Activated naive CD4-positive, alpha-beta T cell treated with anti-CD3 and anti-CD28 coated beads, Interleukin-2, amount 50 U/mL, for 24 hours (primary cell): ENCODE measurements around the gene TTC34.
A peak's percentile ranks its signal among the peaks of the same experiment; 100 is the strongest.

Experiments used
- H3K27ac Mint-ChIP-seq: one replicate; pipeline ENCODE4 v1.8.0; 2021; ENCODE audit warnings: mild to moderate bottlenecking, mixed read lengths
- H3K27me3 Mint-ChIP-seq: one replicate; pipeline ENCODE4 v1.8.0; 2021; ENCODE audit warnings: mixed read lengths
- H3K36me3 Mint-ChIP-seq: one replicate; pipeline ENCODE4 v1.8.0; 2021; ENCODE audit warnings: mixed read lengths
- H3K4me1 Mint-ChIP-seq: one replicate; pipeline ENCODE4 v1.8.0; 2021; ENCODE audit warnings: mixed read lengths
- H3K4me3 Mint-ChIP-seq: one replicate; pipeline ENCODE4 v1.8.0; 2021; ENCODE audit warnings: mild to moderate bottlenecking, mixed read lengths
- H3K9me3 Mint-ChIP-seq: one replicate; pipeline ENCODE4 v1.8.0; 2021; ENCODE audit warnings: mixed read lengths

TTC34 gene

DNA sequence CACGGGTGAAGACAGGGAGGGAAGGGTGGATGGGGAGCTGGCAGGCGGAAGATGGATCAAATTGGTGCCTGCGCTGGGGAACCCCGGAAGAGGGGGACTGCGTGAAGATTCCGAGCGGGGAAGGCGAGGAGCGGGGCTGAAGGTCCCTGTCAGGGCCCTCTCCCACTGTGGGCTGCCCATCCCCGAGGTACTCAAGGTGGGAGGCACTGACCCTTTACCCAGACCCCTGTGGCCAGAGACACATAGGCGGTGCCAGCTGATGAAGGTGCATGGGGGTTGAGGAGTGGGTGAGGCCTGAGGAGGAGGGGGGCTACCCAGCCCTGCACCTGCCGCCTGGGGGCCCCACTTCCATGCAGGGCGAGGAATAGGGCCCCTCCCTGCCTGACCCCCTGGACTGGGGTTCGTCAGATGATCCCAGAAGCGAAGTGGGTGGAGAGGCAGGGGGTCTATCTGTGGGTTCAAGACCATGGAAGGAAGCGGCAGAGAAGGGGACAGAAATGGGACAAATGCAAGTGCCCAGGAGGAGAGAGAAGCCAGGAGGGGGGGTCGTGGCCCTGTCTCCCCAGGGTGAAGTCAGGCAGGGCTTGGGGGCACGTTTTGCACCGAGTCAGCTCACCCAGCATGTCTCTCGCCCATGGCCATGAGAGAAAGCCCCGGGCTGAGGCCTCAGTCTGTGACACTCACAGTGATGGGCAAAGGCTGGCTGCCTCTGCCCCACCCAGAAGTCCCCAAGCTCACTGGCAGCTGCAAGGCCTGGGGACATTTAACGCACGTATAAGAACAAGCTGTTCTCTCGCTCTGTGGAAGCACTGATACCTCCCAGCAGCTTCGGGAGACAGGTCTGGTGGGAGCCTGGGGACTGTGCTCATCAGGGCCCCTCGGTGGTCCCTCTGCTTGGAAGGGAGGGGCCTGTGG is 161.6 kb downstream of the TTC34 start:
- Mint-ChIP-seq H3K4me3 (no peak overlapping the region), H3K27ac (no peak overlapping the region), H3K9me3 (no peaks in the 10 kb centered on the region), H3K36me3 (no peaks in the 10 kb centered on the region), H3K27me3 (no peaks in the 10 kb centered on the region), H3K4me1 (peaks cover 16% of the 10 kb centered on the region)

DNA sequence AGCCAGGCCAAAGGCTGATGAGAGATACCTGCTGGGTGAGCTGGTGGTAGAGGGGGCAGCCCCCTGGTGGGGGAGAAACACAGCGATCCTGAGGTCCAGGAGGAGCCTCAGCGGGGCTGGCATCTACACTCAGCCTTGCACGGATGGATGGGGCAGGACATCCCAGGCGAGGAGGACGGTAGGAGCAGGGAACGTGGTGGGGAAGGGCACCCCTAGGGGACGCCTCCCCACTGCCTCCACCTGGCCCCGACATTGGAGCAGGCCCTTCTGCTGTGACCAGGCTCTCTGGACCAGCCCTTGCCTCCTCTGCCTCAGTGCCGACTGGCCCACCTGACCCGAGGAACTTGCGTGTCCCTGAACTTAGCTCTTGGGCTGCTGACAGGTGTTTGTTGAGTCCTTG is 162.3 kb downstream of the TTC34 start:
- Mint-ChIP-seq H3K4me1 (peaks cover 16% of the 10 kb centered on the region), H3K27ac (no peak overlapping the region), H3K4me3 (no peak overlapping the region), H3K36me3 (no peaks in the 10 kb centered on the region), H3K9me3 (no peaks in the 10 kb centered on the region), H3K27me3 (no peaks in the 10 kb centered on the region)

DNA sequence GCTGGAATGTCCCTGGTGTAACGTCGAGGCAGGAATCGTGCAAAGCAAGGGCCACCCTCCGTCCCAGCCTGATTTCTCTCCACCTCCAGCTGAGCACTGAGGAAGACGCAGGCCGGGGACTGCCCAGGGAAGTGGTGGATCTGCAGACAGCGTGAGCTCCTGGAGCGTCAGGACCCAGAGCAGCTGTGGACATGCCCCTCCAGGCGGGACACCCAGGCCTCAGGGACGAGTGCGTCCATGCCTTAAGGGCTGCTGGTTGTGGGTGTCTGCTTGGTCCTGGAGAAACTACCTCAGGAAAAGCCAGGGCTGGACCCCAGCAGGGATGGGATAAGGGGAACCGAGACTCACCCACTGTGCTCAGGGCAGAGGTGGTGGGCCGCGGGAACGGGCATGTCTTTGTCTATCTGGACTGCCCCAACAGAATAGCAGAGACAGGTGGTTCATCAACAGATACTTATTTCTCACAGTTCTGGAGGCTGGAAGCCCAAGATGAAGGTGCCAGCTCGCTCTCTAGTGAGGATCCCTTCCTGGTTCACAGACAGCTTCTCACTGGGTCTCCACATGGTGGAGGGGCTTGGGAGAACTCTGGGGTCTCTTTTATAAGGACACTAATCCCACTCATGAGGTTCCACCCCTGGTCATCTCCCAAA is 162.9 kb downstream of the TTC34 start:
- Mint-ChIP-seq H3K4me1 (peaks cover 12% of the 10 kb centered on the region), H3K27me3 (no peaks in the 10 kb centered on the region), H3K36me3 (no peaks in the 10 kb centered on the region), H3K4me3 (no peak overlapping the region), H3K27ac (peak overlapping the region; percentile 59), H3K9me3 (no peaks in the 10 kb centered on the region)

DNA sequence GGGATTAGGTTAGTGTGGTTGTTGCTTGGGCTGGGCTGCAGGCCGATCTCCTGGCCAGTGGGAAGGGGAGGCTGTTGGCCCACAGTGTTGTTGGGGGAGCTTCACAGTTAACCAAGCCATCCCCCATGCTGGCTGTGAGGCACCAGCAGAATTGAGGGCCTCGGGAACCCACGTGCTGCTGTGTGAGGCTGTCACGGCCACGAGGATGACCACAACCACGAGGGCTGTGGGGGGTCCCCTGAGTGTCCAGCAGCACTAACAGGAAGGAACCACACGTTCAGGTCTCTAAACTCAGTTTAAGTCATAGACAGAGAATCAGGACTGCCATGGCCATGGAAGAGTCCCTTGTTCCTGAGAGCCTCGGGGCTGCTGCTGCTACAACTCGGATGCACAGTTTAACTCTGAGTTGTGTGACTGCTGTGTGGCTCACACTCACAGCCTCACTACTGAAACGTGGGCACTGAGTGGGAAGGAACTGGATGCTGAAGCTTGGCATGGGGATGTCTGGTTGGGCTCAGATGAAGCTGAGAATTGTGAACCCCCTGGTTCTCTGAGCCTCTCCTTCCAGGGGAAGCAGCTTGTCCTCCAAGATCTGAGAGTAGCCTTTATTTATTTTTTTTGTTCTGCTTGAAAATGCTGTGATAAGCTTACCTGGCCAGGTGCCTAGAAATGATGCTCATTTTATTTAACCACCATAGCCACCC is 163.9 kb downstream of the TTC34 start:
- H3K4me3 Mint-ChIP-seq: no peak overlapping the region
- H3K27me3 Mint-ChIP-seq: no peaks in the 10 kb centered on the region
- no peaks in the 10 kb centered on the region for H3K9me3 Mint-ChIP-seq
- no peak overlapping the region for H3K27ac Mint-ChIP-seq
- H3K4me1 Mint-ChIP-seq: peaks cover 10% of the 10 kb centered on the region
- no peaks in the 10 kb centered on the region for H3K36me3 Mint-ChIP-seq

DNA sequence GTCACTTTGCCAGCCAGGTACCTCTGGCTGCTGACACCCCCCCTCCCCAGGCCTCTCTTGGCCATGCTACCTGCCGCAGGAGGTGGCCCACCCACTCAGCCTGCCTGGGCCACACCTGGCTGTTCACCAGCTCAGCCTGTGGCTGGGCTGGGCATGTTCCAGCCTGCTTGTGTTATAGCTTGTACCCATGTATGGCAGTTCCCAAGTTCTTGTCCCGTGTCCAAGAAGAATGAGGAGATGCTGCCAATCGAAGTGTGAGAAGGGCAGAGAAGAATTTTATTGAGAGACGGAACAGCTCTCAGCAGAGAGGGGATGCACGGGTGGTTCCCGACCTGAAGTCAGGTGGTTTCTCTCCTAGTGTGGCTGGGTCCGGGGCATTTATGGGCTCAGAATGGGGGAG is 164.8 kb downstream of the TTC34 start:
- H3K27me3 Mint-ChIP-seq: peaks cover under 1% of the 10 kb centered on the region
- no peak overlapping the region for H3K27ac Mint-ChIP-seq
- no peak overlapping the region for H3K4me3 Mint-ChIP-seq
- peaks cover 4% of the 10 kb centered on the region for H3K4me1 Mint-ChIP-seq
- no peaks in the 10 kb centered on the region for H3K9me3 Mint-ChIP-seq
- no peaks in the 10 kb centered on the region for H3K36me3 Mint-ChIP-seq

DNA sequence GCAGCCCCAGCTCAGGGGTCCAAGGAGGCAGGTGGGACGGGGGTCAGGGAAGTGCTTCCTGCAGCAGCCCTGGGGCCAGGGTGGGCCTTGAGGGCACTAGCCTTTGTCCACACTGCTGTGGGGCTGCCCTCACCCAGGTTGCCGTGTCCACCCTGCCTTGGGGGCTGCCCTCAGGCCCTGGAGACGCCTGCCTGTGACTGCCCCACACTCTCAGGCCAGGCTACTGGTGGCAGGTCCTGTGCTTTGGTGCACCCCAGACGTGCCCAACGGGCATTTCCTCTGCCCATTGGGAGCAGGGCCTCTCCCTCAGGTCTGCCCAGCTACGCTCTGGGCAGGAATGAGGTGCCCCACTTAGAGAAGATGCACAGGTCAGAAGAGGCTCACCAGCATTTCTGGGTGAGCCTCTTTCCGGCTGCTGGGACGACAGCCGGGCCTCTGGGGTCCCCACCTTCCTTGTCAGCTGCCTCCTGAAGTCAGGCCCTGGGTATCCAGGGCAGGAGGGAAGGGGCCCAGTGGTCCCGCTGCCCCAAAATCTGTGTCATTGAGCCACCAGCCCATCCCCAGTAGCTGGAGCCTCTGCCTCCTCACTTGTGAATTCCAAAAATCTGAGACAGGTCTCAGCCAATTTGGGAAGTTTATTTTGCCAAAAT is 166.0 kb downstream of the TTC34 start:
- peaks cover 4% of the 10 kb centered on the region for H3K4me1 Mint-ChIP-seq
- peaks cover 7% of the 10 kb centered on the region for H3K27me3 Mint-ChIP-seq
- H3K36me3 Mint-ChIP-seq: no peaks in the 10 kb centered on the region
- no peak overlapping the region for H3K4me3 Mint-ChIP-seq
- no peak overlapping the region for H3K27ac Mint-ChIP-seq
- H3K9me3 Mint-ChIP-seq: no peaks in the 10 kb centered on the region

DNA sequence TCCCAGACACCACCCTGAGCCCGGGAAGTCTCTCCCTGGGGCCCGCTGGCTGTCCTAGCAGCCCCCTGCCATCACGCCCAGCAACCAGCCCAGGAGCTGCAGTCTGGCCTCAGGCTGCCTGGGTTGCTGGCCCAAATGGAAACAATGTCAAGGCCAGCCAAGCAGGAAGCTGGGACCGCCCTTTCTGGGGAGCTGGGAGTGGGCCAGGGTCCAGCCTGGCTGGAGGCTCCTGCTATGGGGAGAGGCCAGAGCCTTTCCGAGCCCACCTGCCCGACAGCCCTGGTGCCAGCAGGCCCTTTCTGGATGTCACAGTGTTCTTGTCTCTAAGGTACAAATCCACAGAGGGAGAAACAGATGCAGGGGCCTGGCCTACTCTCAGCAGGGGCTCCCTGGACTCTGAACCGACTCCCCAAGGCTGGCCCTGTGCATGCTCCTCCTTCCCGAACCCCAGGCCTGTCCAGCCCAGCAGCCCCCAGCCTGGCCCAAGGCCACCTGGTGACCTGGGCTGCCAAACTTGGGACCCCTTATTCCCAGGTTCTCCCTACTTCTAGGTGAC is 167.5 kb downstream of the TTC34 start:
- H3K36me3 Mint-ChIP-seq: no peaks in the 10 kb centered on the region
- H3K27ac Mint-ChIP-seq: no peak overlapping the region
- peaks cover 13% of the 10 kb centered on the region for H3K27me3 Mint-ChIP-seq
- no peak overlapping the region for H3K4me3 Mint-ChIP-seq
- H3K4me1 Mint-ChIP-seq: peaks cover 5% of the 10 kb centered on the region
- no peaks in the 10 kb centered on the region for H3K9me3 Mint-ChIP-seq

DNA sequence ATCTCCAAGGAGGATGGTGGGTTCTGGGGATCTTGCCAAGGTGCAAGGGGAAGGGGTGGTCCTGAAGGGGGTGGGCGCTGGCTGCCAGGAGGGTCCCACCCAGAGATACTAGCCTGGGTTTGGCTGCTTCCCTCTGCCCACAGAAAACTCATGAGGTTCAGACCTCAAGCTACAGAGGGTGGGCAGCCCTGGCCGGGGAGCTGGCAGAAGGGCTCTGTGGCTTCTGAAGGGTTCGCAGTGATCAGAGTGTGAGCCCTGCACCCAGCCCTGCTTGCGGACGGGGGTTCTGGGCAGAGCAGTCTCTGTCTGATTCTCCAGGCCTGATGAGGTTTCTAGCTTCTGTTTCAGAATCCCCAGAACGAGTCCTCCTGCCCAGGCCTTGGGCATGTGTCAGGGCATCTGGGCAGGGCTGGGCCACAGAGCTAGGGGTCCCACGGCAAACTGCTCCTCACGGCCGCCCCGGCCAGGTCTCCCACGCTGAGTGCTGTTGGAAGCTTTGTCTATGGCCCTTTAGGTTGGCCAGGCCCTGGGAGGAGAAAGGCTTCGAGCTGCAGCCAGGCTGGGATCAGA is 168.0 kb downstream of the TTC34 start:
- Mint-ChIP-seq H3K27ac (no peak overlapping the region), H3K4me3 (no peak overlapping the region), H3K36me3 (no peaks in the 10 kb centered on the region), H3K9me3 (no peaks in the 10 kb centered on the region), H3K4me1 (peaks cover 3% of the 10 kb centered on the region), H3K27me3 (peaks cover 13% of the 10 kb centered on the region)

DNA sequence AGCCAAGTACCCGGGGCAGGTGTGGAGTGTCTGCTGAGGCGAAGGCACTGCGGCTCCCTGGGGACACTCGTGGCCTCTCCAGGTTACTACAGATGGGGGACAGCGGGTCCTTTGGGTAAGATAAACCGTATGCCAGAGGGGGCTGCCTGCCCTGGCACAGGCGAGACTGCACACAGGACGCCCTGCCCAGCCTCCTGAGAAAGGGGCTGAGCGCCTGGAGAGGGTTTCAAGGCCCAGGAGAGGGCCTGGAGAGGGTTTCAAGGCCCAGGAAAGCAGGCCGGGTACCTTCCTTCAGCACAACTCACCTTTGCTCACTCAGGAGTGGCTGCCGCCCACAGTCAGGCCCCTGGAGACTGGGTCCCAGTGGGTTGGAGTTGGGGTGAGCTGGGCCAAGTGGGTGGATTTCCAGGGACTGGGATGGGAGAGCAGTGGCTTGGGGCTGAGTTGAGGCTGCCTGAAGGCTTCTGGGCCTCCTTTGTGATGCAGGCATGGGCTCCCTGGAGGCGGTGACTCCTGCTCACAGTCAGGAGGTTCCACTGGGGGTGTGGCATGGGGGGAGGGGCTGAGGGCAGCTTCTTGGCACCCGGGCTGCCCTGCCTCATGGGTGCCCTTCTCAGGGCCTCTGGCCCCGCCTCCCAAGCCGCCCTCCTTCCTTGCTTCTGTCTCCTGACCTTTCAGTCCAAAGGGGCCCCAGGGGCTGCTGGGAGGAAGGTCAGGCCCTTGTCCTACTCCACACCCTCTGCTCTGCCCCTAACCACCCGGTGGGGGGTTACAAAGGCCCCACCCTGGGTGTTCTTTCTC is 168.7 kb downstream of the TTC34 start, which contains the start of gene MMEL1:
TSS of gene MMEL1 (minus strand) at position 456 of the 801 bp plus-strand sequence. CDS start 3,532 bp downstream, outside the sequence.
- Mint-ChIP-seq H3K27me3 (peaks cover 13% of the 10 kb centered on the region), H3K36me3 (no peaks in the 10 kb centered on the region), H3K27ac (no peak within 1 kb of the TSS), H3K4me1 (peaks cover 3% of the 10 kb centered on the region), H3K4me3 (no peak within 1 kb of the TSS), H3K9me3 (no peaks in the 10 kb centered on the region)

DNA sequence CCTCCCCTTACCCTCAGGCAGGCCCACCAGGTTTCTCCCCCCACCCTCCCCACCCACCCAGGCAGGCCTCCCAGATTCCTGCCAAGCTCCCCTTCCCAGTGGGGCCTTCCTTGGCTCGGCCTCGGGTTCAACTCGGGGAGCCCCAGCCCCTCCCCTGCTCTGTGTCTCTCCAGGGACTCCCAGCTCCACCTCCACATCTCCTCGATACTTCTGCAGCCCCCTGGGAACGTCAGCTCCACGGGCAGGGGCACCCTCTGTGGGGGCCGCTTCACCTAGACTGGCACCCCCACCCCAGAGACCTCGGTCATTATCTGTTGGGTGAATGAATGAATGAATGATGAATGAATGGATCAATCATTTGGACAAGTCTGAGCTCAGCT is 169.5 kb downstream of the TTC34 start:
- Mint-ChIP-seq H3K27me3 (peaks cover 17% of the 10 kb centered on the region), H3K27ac (no peak overlapping the region), H3K9me3 (no peaks in the 10 kb centered on the region), H3K4me3 (no peak overlapping the region), H3K4me1 (peaks cover 6% of the 10 kb centered on the region), H3K36me3 (no peaks in the 10 kb centered on the region)

DNA sequence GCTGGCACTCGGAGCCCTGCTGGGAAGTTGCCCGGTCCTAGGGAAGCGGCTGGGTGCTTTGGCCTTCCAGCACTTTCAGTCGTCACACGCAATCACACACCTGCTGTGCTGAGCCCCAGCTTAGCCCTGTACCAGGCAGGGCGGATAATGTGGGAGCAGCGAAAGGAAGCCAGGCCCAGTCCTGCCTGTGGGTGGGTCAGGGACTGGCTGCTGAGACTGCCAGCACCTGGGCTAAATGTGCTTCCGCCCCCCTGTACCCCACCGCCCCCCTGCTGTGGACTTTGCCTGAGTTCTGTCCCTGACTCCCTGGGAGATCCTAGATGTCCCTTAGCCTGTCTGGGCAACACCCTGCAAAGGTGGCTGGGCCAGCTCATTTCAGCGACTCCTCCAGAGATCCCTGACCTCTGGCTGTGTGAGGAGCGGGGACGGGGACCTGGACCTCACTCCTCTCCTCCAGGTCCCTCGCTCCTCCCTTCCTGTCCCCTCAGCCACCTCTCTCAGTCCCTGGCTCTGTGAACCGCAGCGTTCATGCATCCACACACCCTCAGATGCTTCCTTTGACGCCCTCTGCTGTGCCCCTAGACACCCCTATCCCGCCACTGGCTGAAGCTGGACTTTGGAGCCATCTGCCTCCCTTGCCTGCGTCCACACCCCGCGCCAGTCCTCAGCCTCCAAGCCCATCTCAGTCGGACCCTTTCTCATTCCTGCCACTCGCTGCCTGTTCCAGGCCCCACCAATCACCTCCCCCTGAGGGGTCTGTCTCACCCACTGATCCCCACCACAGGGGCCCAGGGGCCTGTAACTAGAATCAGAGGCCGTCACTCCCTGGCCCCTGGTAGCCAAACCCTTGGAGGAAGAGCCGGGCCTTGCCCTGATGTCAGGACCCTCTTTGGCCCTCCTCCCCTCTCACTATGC is 170.1 kb downstream of the TTC34 start:
- H3K9me3 Mint-ChIP-seq: no peaks in the 10 kb centered on the region
- H3K4me3 Mint-ChIP-seq: no peak overlapping the region
- peaks cover 21% of the 10 kb centered on the region for H3K27me3 Mint-ChIP-seq
- peak overlapping the region; percentile 41 for H3K27ac Mint-ChIP-seq
- no peaks in the 10 kb centered on the region for H3K36me3 Mint-ChIP-seq
- peaks cover 6% of the 10 kb centered on the region for H3K4me1 Mint-ChIP-seq

DNA sequence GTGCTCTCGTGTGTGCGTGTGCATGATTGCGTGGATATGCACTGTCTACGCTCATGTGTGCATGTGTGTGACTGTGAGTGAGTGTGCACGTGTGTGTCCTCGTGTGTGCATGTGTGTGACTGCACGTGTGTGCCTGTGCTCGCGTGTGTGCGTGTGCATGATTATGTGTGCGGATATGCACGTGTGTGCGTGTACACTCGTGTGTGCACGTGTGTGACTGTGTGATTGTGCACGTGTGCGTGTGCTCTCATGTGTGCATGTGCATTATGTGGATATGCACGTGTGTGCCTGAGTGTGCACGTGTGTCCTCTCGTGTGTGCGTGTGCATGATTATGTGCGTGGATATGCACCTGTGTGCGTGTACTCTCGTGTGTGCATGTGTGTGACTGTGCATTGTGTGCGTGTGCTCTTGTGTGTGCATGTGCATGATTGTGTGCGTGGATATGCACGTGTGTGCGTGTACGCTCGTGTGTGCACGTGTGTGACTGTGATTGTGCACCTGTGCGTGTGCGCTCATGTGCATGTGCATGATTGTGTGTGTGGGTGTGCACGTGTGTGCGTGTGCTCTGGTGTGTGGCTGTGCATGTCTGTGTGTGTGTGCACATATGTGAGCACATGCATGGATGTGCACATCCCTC is 170.9 kb downstream of the TTC34 start:
- H3K4me3 Mint-ChIP-seq: peak overlapping the region; percentile 54
- H3K27me3 Mint-ChIP-seq: peaks cover 26% of the 10 kb centered on the region
- H3K4me1 Mint-ChIP-seq: peaks cover 6% of the 10 kb centered on the region
- no peaks in the 10 kb centered on the region for H3K9me3 Mint-ChIP-seq
- H3K27ac Mint-ChIP-seq: peak overlapping the region; percentile 65
- H3K36me3 Mint-ChIP-seq: no peaks in the 10 kb centered on the region
